Activated B cell treated with CpG ODN at 0.5 μM for 24 hours (primary cell): ENCODE data around the gene TCFL5. TPM values are rescaled to one million over a fixed set of nuclear protein-coding genes. Genes with fewer than 3 reads are reported as not detected.
A peak's percentile ranks its signal among the peaks of the same experiment; 100 is the strongest.

Experiments used
- ATAC-seq: fragments of 200-7000 bp; cut with Tn5 transposase; one replicate; pipeline ENCODE4 v1.10.0; 2021; ENCODE audit warnings: low read depth, mild to moderate bottlenecking, moderate library complexity
- CTCF ChIA-PET: fragments of 350-600 bp; sonication (Branson Sonifier 250); formaldehyde crosslinking; loops from one replicate; lab custom pipeline; 2021; ENCODE audit warnings: antibody characterized with exemption; lab: Charles Lee
- POLR2A ChIA-PET: fragments of 350-600 bp; sonication (Branson Sonifier 250); formaldehyde crosslinking; loops from one replicate; lab custom pipeline; 2021; ENCODE audit warnings: antibody characterized with exemption; lab: Charles Lee
- DNase-seq: peaks from one replicate; pipeline ENCODE4 v3.0.0; 2022
- H3K27ac Mint-ChIP-seq: one replicate; pipeline ENCODE4 v1.8.0; 2020; ENCODE audit warnings: mixed read lengths
- H3K27me3 Mint-ChIP-seq: one replicate; pipeline ENCODE4 v1.8.0; 2021; ENCODE audit warnings: mixed read lengths
- H3K36me3 Mint-ChIP-seq: one replicate; pipeline ENCODE4 v1.8.0; 2021; ENCODE audit warnings: low read depth, mixed read lengths
- H3K4me1 Mint-ChIP-seq: one replicate; pipeline ENCODE4 v1.8.0; 2021; ENCODE audit warnings: mixed read lengths
- H3K4me3 Mint-ChIP-seq: one replicate; pipeline ENCODE4 v1.8.0; 2020; ENCODE audit warnings: mild to moderate bottlenecking, mixed read lengths
- H3K9me3 Mint-ChIP-seq: one replicate; pipeline ENCODE4 v1.8.0; 2020; ENCODE audit warnings: mixed read lengths
- CTCF ChIP-seq: fragments of 200-600 bp; IDR thresholded peaks from one replicate; pipeline ENCODE4 v1.8.0; 2022; ENCODE audit warnings: antibody characterized with exemption, mild to moderate bottlenecking
- intact Hi-C: fragments of 100-400 bp; cut with micrococcal nuclease; formaldehyde crosslinking; loops from one replicate; pipeline ENCODE4 v1.15.1; 2024
- total RNA-seq: library from RNA; stranded (reverse); gene quantifications from 2 replicates; pipeline ENCODE4 v1.2.3, GENCODE V29; 2022

The TCFL5 gene
- total RNA-seq, 1 donor from 2014 or later: 54.5 TPM

- no peak for TF ChIP-seq CTCF
- intact Hi-C loops: loop anchor here (5.0 kb wide), 1 partner anchor 201 kb away; the partner anchor contains the start of gene BHLHE23
- DNase-seq: no peak
- Mint-ChIP-seq H3K4me3 (peak overlapping the region; percentile 83), H3K27ac (peak overlapping the region; percentile 30), H3K9me3 (no peaks in the 10 kb centered on the region), H3K27me3 (no peaks in the 10 kb centered on the region), H3K36me3 (peaks cover 47% of the 10 kb centered on the region), H3K4me1 (peaks cover 31% of the 10 kb centered on the region)
- ChIA-PET CTCF (interaction anchor here (2.2 kb wide), 1 partner anchor 66 kb away, joined by 6 read pairs; no protein-coding TSS in a partner anchor), POLR2A (interaction anchor here (1.5 to 3.6 kb wide), 2 partner anchors 11 to 53 kb away, joined by 3 to 56 read pairs; partner anchors contain the start of gene MRGBP)
- no peak for ATAC-seq
These were observed 55.1 kb downstream of the TCFL5 start for GRCh38 chr20:62806383-62807050.

- ATAC-seq: no peak
- H3K27me3 Mint-ChIP-seq: no peaks in the 10 kb centered on the region
- POLR2A ChIA-PET: interaction anchor here (1.4 to 3.6 kb wide), 3 partner anchors 11 to 54 kb away, joined by 3 to 56 read pairs (median 3); partner anchors contain the start of gene MRGBP
These were observed 55.8 kb downstream of the TCFL5 start for GRCh38 chr20:62805711-62806382.

GRCh38 chr20:62805155-62805710 lies 56.4 kb downstream of the TCFL5 start:
- ATAC-seq (peak; percentile 40), DNase-seq (peak; percentile 50)
- H3K9me3 Mint-ChIP-seq: no peaks in the 10 kb centered on the region
- H3K36me3 Mint-ChIP-seq: peaks cover 47% of the 10 kb centered on the region
- ChIA-PET CTCF (no interaction called here), POLR2A (interaction anchor here (0.7 to 3.6 kb wide), 5 partner anchors 10 to 56 kb away, joined by 3 to 56 read pairs (median 3); partner anchors contain the start of genes MRGBP and TCFL5)
- TF ChIP-seq CTCF: no peak
- H3K27ac Mint-ChIP-seq: peak overlapping the region; percentile 18
- intact Hi-C loops: loop anchor here (2.0 to 5.0 kb wide), 2 partner anchors 202 to 418 kb away; partner anchors contain the start of genes BHLHE23 and RPS21
- no peaks in the 10 kb centered on the region for H3K27me3 Mint-ChIP-seq
- H3K4me1 Mint-ChIP-seq: peaks cover 31% of the 10 kb centered on the region
- H3K4me3 Mint-ChIP-seq: peak overlapping the region; percentile 83

More at GRCh38 chr20:62805711-62806382, 55.8 kb downstream of the TCFL5 start:
- intact Hi-C loops: loop anchor here (2.0 to 5.0 kb wide), 2 partner anchors 201 to 419 kb away; partner anchors contain the start of genes BHLHE23 and RPS21
- peaks cover 31% of the 10 kb centered on the region for H3K4me1 Mint-ChIP-seq
- no peaks in the 10 kb centered on the region for H3K9me3 Mint-ChIP-seq
- no peak for TF ChIP-seq CTCF
- DNase-seq: no peak
- peaks cover 47% of the 10 kb centered on the region for H3K36me3 Mint-ChIP-seq
- peak overlapping the region; percentile 83 for H3K4me3 Mint-ChIP-seq
- CTCF ChIA-PET: no interaction called here
- peak overlapping the region; percentile 30 for H3K27ac Mint-ChIP-seq

- Mint-ChIP-seq H3K4me1 (peaks cover 31% of the 10 kb centered on the region), H3K9me3 (no peaks in the 10 kb centered on the region), H3K4me3 (peak within 1 kb of the TSS; percentile 92), H3K27me3 (no peaks in the 10 kb centered on the region), H3K27ac (peak within 1 kb of the TSS; percentile 94), H3K36me3 (peaks cover 47% of the 10 kb centered on the region)
- peak; percentile 66 for ATAC-seq
- ChIA-PET CTCF (interaction anchor here (0.9 to 1.3 kb wide), 2 partner anchors 11 to 305 kb away, joined by 3 read pairs; no protein-coding TSS in a partner anchor), POLR2A (interaction anchor here (0.6 to 3.6 kb wide), 5 partner anchors 10 to 153 kb away, joined by 3 to 56 read pairs (median 3); partner anchors contain the start of genes MRGBP and TCFL5)
- no peak for TF ChIP-seq CTCF
- intact Hi-C loops: loop anchor here (1.0 to 5.0 kb wide), 4 partner anchors 8 to 418 kb away; partner anchors contain the start of genes BHLHE23, MRGBP and RPS21
- peak; percentile 72 for DNase-seq
These were observed 56.9 kb downstream of the TCFL5 start, which contains the start of gene OGFR for GRCh38 chr20:62804627-62805154. OGFR (plus strand) TSS chr20:62804835; CDS start chr20:62804860, 25 bp downstream.
